Activated naive CD4-positive, alpha-beta T cell treated with anti-CD3 and anti-CD28 coated beads, Interleukin-2, amount 50 U/mL, for 24 hours (primary cell): ENCODE data around the gene PTPRA.
"Not testable (repeated sequence)": the region's sequence is repeated elsewhere in the genome, so short reads cannot be mapped to it uniquely, and the experiment has no call there.

Experiments
- H3K27ac Mint-ChIP-seq: one replicate; pipeline ENCODE4 v1.8.0; 2021; ENCODE audit warnings: mild to moderate bottlenecking, mixed read lengths
- H3K27me3 Mint-ChIP-seq: one replicate; pipeline ENCODE4 v1.8.0; 2021; ENCODE audit warnings: mixed read lengths
- H3K36me3 Mint-ChIP-seq: one replicate; pipeline ENCODE4 v1.8.0; 2021; ENCODE audit warnings: mixed read lengths
- H3K4me1 Mint-ChIP-seq: one replicate; pipeline ENCODE4 v1.8.0; 2021; ENCODE audit warnings: mixed read lengths
- H3K4me3 Mint-ChIP-seq: one replicate; pipeline ENCODE4 v1.8.0; 2021; ENCODE audit warnings: mild to moderate bottlenecking, mixed read lengths
- H3K9me3 Mint-ChIP-seq: one replicate; pipeline ENCODE4 v1.8.0; 2021; ENCODE audit warnings: mixed read lengths

Gene PTPRA

GRCh38 chr20:2873010-2873746 is at the start of gene PTPRA:
Gene PTPRA (plus strand): TSS chr20:2873481. CDS start chr20:2964278, 90,797 bp downstream.
- peaks cover 3% of the 10 kb centered on the region for H3K36me3 Mint-ChIP-seq
- H3K4me3 Mint-ChIP-seq, result peak within 1 kb of the TSS; percentile 94
- H3K27ac Mint-ChIP-seq, result peak within 1 kb of the TSS; percentile 89
- no peaks in the 10 kb centered on the region for H3K27me3 Mint-ChIP-seq
- no peaks in the 10 kb centered on the region for H3K9me3 Mint-ChIP-seq
- H3K4me1 Mint-ChIP-seq, result peaks cover 55% of the 10 kb centered on the region

- Mint-ChIP-seq H3K27me3 (peaks cover 3% of the 10 kb centered on the region), H3K4me3 (peak overlapping the region; percentile 52), H3K9me3 (no peaks in the 10 kb centered on the region), H3K4me1 (peaks cover 26% of the 10 kb centered on the region), H3K27ac (no peak overlapping the region), H3K36me3 (no peaks in the 10 kb centered on the region)
Measured at GRCh38 chr20:2825761-2826160, 47.5 kb upstream of the PTPRA start.

- no peaks in the 10 kb centered on the region for H3K36me3 Mint-ChIP-seq
- peaks cover 2% of the 10 kb centered on the region for H3K27me3 Mint-ChIP-seq
- H3K4me1 Mint-ChIP-seq, result peaks cover 24% of the 10 kb centered on the region
- no peak overlapping the region for H3K27ac Mint-ChIP-seq
- no peak overlapping the region for H3K4me3 Mint-ChIP-seq
- H3K9me3 Mint-ChIP-seq, result no peaks in the 10 kb centered on the region
Measured at GRCh38 chr20:2826655-2827054, 46.6 kb upstream of the PTPRA start.

- Mint-ChIP-seq H3K4me1 (peaks cover 26% of the 10 kb centered on the region), H3K36me3 (no peaks in the 10 kb centered on the region), H3K4me3 (no peak overlapping the region), H3K27me3 (no peaks in the 10 kb centered on the region), H3K27ac (no peak overlapping the region), H3K9me3 (no peaks in the 10 kb centered on the region)
Measured at GRCh38 chr20:2829376-2829775, 43.9 kb upstream of the PTPRA start.

- not testable (repeated sequence) for H3K4me3 Mint-ChIP-seq, H3K27me3 Mint-ChIP-seq, H3K27ac Mint-ChIP-seq, H3K9me3 Mint-ChIP-seq, H3K36me3 Mint-ChIP-seq
- H3K4me1 Mint-ChIP-seq, result peaks cover 19% of the 10 kb centered on the region
Measured at GRCh38 chr20:2831206-2831605, 42.1 kb upstream of the PTPRA start.

- Mint-ChIP-seq H3K4me3 (no peak overlapping the region), H3K27ac (no peak overlapping the region), H3K9me3 (no peaks in the 10 kb centered on the region), H3K4me1 (peaks cover 14% of the 10 kb centered on the region), H3K27me3 (no peaks in the 10 kb centered on the region), H3K36me3 (peaks cover 2% of the 10 kb centered on the region)
Measured at GRCh38 chr20:2833761-2834160, 39.5 kb upstream of the PTPRA start.

- no peaks in the 10 kb centered on the region for H3K9me3 Mint-ChIP-seq
- peaks cover 20% of the 10 kb centered on the region for H3K4me1 Mint-ChIP-seq
- H3K36me3 Mint-ChIP-seq, result peaks cover 4% of the 10 kb centered on the region
- no peak overlapping the region for H3K4me3 Mint-ChIP-seq
- H3K27ac Mint-ChIP-seq, result no peak overlapping the region
- no peaks in the 10 kb centered on the region for H3K27me3 Mint-ChIP-seq
Measured at GRCh38 chr20:2834401-2835110, 38.7 kb upstream of the PTPRA start.

GRCh38 chr20:2835331-2835796 is 37.9 kb upstream of the PTPRA start:
- no peak overlapping the region for H3K4me3 Mint-ChIP-seq
- no peaks in the 10 kb centered on the region for H3K9me3 Mint-ChIP-seq
- peaks cover 22% of the 10 kb centered on the region for H3K4me1 Mint-ChIP-seq
- peaks cover 4% of the 10 kb centered on the region for H3K36me3 Mint-ChIP-seq
- peak overlapping the region; percentile 62 for H3K27ac Mint-ChIP-seq
- H3K27me3 Mint-ChIP-seq, result no peaks in the 10 kb centered on the region

- H3K9me3 Mint-ChIP-seq, result no peaks in the 10 kb centered on the region
- peaks cover 4% of the 10 kb centered on the region for H3K36me3 Mint-ChIP-seq
- peaks cover 22% of the 10 kb centered on the region for H3K4me1 Mint-ChIP-seq
- H3K27me3 Mint-ChIP-seq, result no peaks in the 10 kb centered on the region
- H3K27ac Mint-ChIP-seq, result peak overlapping the region; percentile 14
- no peak overlapping the region for H3K4me3 Mint-ChIP-seq
Measured at GRCh38 chr20:2836035-2836434, 37.2 kb upstream of the PTPRA start.

GRCh38 chr20:2837221-2837960 is 35.9 kb upstream of the PTPRA start:
- peak overlapping the region; percentile 61 for H3K27ac Mint-ChIP-seq
- H3K36me3 Mint-ChIP-seq, result peaks cover 4% of the 10 kb centered on the region
- no peaks in the 10 kb centered on the region for H3K27me3 Mint-ChIP-seq
- H3K9me3 Mint-ChIP-seq, result no peaks in the 10 kb centered on the region
- no peak overlapping the region for H3K4me3 Mint-ChIP-seq
- H3K4me1 Mint-ChIP-seq, result peaks cover 18% of the 10 kb centered on the region

GRCh38 chr20:2838170-2838797 is 35.0 kb upstream of the PTPRA start:
- no peak overlapping the region for H3K27ac Mint-ChIP-seq
- peak overlapping the region; percentile 26 for H3K4me3 Mint-ChIP-seq

GRCh38 chr20:2838847-2839671 is 34.2 kb upstream of the PTPRA start:
- peaks cover 4% of the 10 kb centered on the region for H3K36me3 Mint-ChIP-seq
- peak overlapping the region; percentile 99 for H3K27ac Mint-ChIP-seq
- peaks cover 30% of the 10 kb centered on the region for H3K4me1 Mint-ChIP-seq
- no peaks in the 10 kb centered on the region for H3K27me3 Mint-ChIP-seq
- no peaks in the 10 kb centered on the region for H3K9me3 Mint-ChIP-seq
- peak overlapping the region; percentile 92 for H3K4me3 Mint-ChIP-seq

More at GRCh38 chr20:2838170-2838797, 35.0 kb upstream of the PTPRA start:
- H3K4me1 Mint-ChIP-seq, result peaks cover 23% of the 10 kb centered on the region
- no peaks in the 10 kb centered on the region for H3K27me3 Mint-ChIP-seq
- peaks cover 4% of the 10 kb centered on the region for H3K36me3 Mint-ChIP-seq
- H3K9me3 Mint-ChIP-seq, result no peaks in the 10 kb centered on the region

- H3K9me3 Mint-ChIP-seq, result no peaks in the 10 kb centered on the region
- H3K4me1 Mint-ChIP-seq, result peaks cover 37% of the 10 kb centered on the region
Measured at GRCh38 chr20:2839732-2840137, 33.5 kb upstream of the PTPRA start.

GRCh38 chr20:2840138-2840966 is 32.9 kb upstream of the PTPRA start, which contains the start of the genes PCED1A and VPS16:
Gene PCED1A (minus strand): TSS chr20:2840655. CDS start chr20:2839912, 743 bp downstream.
Gene VPS16 (plus strand): TSS chr20:2840745. CDS start chr20:2840775, 30 bp downstream.
- H3K27me3 Mint-ChIP-seq, result no peaks in the 10 kb centered on the region
- peaks cover 42% of the 10 kb centered on the region for H3K4me1 Mint-ChIP-seq
- peak within 1 kb of the TSS; percentile 99 for H3K27ac Mint-ChIP-seq
- peak within 1 kb of the TSS; percentile 95 for H3K4me3 Mint-ChIP-seq
- H3K36me3 Mint-ChIP-seq, result peaks cover 6% of the 10 kb centered on the region
- H3K9me3 Mint-ChIP-seq, result no peaks in the 10 kb centered on the region

More at GRCh38 chr20:2839732-2840137, 33.5 kb upstream of the PTPRA start:
- Mint-ChIP-seq H3K4me3 (peak overlapping the region; percentile 92), H3K27me3 (no peaks in the 10 kb centered on the region), H3K27ac (peak overlapping the region; percentile 99), H3K36me3 (peaks cover 6% of the 10 kb centered on the region)
